HG03135 (cell line): ENCODE measurements around the gene OR3A3.
"Not testable (repeated sequence)": the region's sequence is repeated elsewhere in the genome, so short reads cannot be mapped to it uniquely, and the experiment has no call there.

Experiments
- ATAC-seq: cut with Tn5 transposase; IDR thresholded peaks from one replicate; pipeline ENCODE4 v1.9.1; 2021; ENCODE audit warnings: mild to moderate bottlenecking, moderate library complexity; ENCODE audit not compliant: unreplicated experiment

OR3A3 gene

DNA sequence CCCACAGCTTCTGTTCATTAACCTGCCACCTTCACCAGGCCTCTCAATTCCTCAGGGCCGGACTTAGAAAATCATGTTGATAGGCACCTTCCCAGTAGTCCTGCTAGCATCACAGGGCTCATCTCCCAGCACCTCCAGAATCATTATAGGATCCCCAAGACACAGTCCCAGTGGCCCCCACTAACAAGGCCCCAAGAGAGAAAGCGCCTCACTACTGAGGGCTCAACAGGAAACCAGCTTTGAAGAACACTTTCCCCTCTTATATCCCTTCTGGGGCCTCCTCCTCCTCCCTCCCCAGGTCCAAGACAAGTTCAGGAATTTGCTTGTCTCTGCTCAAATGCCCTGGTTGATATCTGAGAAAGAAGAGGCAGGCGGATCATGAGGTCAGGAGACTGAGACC, at the start of gene OR3A3:
TSS of gene OR3A3 (plus strand) at position 301 of the 400 bp plus-strand sequence.
- ATAC-seq: no peak

- ATAC-seq: not testable (repeated sequence)
Observed at GRCh38 chr17:3371167-3371566, 40.0 kb upstream of the OR3A3 start.

DNA sequence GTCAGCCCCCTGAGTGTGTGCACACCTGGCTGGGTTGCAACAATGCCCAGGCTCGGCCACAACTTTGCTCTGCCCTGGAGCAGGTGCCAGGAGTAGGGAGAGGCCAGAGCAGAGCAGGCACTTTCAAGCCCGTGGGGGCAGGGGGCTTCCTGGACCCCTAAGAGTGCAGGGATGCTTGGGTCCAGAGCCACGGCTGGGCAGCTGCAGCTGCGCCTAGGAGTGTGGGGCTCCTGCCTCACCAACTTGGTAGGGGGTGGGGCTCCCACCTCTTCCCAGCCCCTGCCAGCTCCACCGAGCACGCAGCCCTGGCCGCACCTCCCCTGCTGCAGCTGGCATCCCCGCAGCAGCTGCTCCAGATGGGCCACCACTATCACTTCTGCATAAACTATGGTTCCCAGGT, 32.8 kb upstream of the OR3A3 start:
- ATAC-seq: no peak

DNA sequence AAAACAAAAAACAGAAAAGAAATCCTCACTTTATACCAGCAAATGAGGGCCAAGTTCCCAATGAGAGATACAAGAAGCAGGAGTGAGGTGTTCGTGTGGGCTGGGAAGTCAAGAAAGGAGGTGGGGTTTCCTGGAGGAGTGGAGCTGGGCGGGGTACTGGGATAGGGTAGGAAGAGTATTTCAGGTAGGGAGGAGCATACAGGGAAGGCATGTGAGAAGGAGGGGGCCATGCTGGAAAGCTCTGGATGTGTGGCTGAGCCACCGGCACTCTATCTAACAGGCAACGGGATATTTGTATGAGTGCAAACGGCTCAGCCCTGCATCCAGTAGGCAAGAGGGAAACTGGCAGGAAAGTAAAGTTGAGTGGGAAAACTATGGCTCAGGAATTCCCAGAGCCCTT, 29.2 kb upstream of the OR3A3 start:
- no peak for ATAC-seq

DNA sequence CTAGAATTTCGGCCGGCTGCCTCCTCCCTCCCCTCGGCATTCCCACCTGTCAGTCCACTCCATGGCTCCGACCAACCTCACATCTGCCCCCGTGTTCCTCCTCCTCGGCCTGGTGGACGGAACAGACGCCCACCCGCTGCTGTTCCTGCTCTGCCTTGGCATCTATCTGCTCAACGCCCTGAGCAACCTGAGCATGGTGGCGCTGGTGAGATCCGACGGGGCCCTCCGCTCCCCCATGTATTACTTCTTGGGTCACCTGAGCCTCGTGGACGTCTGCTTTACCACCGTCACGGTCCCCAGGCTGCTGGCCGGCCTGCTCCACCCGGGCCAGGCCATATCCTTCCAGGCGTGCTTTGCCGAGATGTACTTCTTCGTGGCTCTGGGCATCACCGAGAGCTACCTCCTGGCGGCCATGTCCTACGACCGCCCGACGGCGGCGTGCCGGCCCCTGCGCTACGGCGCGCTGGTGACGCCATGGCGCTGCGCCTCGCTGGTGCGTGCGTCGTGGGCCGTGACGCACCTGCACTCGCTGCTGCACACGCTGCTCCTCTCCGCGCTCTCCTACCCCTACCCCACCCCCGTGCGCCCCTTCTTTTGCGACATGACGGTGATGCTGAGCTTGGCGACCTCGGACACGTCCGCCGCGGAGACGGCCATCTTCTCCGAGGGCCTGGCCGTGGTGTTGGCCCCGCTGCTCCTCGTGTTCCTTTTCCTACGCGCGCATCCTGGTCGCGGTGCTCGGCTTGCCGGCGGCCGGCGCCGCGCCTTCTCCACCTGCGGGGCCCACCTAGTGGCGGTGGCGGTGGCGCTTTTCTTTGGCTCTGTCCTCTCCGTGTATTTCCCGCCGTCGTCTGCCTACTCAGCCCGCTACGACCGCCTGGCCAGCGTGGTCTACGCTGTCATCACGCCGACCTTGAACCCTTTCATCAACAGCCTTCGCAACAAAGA, 25.0 kb upstream of the OR3A3 start, which contains the start of gene OR3A2:
TSS of gene OR3A2 (minus strand) at position 440 of the 948 bp plus-strand sequence.
- no peak for ATAC-seq

- no peak for ATAC-seq
Observed at GRCh38 chr17:3389791-3390190, 21.4 kb upstream of the OR3A3 start.

DNA sequence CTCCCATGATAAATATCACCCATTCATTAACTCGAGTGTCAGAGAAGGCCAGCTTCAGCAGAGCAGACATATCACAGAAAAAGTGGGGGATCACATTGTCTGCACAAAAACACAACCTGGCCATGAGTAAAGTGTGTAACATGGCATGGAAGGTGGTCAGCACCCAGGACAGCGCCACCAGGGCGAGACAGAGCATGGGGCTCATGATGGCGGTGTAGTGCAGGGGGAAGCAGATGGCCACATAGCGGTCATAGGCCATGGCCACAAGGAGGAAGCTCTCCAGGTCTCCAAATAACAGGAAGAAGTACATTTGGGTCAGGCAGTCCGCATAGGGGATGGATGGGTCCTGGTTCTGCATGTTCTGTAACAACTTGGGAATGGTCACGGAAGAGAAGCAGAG, 13.4 kb upstream of the OR3A3 start:
- not testable (repeated sequence) for ATAC-seq

- no peak for ATAC-seq
Observed at GRCh38 chr17:3398310-3398709, 12.9 kb upstream of the OR3A3 start, which contains the start of gene OR1E1. Gene OR1E1, minus strand, starts transcription at chr17:3398410. Its CDS starts 0 bp downstream, at chr17:3398410.

DNA sequence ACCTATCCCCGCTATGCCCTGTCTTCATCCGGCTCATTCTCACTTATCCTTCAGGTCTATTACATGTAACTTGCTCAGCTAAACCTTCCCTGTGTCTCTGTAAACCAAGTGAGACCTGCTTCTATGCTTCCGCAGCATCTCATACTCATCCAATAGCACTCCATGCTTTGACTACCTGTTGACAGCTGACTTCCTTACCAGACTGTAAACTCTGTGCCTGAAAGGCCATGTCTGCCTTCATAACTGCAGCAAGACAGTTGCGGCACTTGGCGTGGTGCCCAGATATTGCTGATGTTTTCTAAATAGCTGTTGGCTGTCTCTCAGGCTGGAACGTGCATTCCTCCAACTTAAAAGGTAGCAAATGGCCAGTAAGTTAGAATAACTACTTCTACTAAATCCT, 11.1 kb upstream of the OR3A3 start:
- no peak for ATAC-seq

- no peak for ATAC-seq
Observed at GRCh38 chr17:3401786-3402185, 9.4 kb upstream of the OR3A3 start.

- not testable (repeated sequence) for ATAC-seq
Observed at GRCh38 chr17:3403856-3404255, 7.3 kb upstream of the OR3A3 start.

DNA sequence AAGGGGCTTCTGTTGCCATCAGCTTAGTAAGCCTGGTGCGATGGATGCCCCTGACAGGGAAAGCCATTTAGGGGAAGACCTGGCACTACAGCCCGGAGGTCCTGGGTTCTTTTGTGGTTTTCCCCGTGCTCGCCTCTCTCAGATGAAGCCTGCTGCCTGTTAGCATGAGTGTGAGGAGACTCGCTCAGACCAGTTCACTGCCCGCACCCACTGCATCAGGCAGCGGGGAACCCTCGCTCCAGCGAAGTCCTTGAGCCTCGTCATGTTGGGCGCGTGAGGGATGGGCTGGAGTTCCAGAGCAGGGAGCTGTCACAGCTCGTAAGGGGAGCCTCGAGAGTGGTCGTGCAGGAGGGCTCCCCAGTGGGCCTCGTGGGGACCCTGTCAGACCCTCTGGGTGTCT, 1.0 kb downstream of the OR3A3 start:
- not testable (repeated sequence) for ATAC-seq

DNA sequence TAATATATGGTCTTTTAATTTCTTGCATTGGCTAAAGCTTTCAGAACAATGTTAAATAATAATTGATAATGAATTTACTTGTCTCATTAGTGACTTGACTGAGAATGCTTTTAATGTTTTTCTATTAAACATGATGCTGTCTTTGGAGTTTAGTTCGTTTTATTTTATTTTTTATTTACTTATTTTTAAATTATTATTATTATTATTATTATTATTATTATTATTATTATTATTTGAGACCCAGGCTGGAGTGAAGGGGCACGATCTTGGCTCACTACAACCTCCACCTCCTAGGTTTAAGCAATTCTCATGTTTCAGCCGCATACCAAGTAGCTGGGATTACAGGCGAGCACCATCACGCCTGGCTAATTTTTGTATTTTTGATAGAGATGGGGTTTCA, 4.4 kb downstream of the OR3A3 start:
- no peak for ATAC-seq

DNA sequence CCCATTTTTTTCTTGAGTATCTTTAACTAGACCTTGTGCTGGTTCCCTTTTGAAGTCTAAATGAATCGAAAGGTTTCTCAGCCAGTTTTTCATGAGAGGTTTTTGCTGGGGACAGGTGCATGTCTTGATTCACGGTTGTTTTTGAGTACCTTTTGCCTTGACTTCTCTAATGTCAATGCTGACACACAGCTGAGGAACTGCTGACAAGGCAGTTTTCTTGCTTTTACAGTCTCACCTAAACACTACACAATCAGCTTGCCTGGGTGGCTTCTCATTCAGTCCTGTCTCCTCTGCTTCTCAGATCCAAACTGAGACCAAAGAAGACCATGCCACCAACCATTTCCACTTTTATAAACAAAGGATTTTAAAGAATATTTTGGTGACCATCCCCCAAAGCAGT, 7.1 kb downstream of the OR3A3 start:
- ATAC-seq: no peak

DNA sequence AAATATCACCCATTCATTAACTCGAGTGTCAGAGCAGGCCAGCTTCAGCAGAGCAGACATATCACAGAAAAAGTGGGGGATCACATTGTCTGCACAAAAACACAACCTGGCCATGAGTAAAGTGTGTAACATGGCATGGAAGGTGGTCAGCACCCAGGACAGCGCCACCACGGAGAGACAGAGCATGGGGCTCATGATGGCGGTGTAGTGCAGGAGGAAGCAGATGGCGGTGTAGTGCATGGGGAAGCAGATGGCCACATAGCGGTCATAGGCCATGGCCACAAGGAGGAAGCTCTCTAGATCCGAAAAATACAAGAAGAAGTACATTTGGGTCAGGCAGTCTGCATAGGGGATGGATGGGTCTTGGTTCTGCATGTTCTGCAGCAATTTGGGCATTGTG, 22.0 kb downstream of the OR3A3 start:
- ATAC-seq: not testable (repeated sequence)

DNA sequence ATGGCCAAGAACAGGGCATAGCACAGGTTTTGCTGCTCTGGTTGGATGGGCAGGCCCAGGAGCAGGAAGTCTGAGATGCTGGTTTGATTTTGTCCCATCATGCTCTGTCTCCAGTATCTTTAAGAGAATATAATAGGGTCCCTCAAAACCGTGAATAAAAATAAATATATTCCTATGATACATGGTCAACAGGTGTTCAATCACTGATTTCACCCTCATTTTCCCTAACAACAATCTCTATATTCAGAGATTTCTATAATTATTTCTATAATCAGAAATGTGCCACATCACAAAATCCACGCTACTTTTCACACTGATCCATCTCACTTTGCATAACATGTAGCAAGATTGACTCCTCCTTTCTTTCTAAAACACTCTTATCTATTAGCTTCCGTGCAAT, 22.6 kb downstream of the OR3A3 start, which contains the start of gene OR1E2:
TSS of gene OR1E2 (minus strand) at position 101 of the 400 bp plus-strand sequence. CDS start at position 101, 0 bp downstream.
- ATAC-seq: no peak

- ATAC-seq: no peak
Observed at GRCh38 chr17:3438368-3438767, 27.2 kb downstream of the OR3A3 start.

DNA sequence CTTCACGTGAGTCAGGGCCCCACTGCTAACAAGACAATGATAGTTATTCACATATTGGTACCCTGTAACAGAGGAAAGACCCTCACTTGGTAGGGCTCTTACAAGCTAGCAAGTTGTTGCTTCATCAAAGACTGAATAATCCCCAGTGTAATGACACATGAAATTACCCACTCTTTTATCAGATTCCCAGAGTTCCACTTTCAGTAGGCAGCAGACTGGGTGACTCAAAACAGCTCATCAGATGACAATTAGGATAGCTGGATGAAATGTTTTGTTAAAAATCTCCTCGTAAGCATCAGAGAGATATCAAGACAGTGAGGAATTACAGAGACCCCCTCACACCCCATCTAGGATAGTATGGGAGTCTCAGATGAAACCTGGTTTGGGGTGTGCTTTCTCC, 29.3 kb downstream of the OR3A3 start:
- ATAC-seq: no peak

DNA sequence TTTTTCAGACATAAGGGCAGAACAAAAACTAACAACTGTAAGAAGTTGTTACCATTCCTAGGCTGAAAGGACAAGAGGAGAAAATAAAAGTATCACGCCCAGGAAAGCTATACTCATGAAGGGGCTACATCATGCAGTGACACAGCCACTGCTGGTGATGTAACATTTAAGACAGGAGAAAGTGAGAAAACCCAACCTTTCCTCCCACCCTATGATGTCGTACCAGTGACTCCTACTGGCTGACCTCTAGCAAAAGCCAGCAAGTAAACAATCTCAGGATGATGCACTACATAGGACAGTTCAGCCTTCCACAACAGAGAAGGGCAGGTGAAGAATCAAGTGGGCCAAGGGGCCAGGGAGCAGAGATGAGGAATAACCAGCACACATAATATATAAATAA, 36.5 kb downstream of the OR3A3 start:
- no peak for ATAC-seq

- no peak for ATAC-seq
Observed at GRCh38 chr17:3448059-3448665, 37.0 kb downstream of the OR3A3 start.

GRCh38 chr17:3466355-3466754, 55.2 kb downstream of the OR3A3 start:
- not testable (repeated sequence) for ATAC-seq

- ATAC-seq: no peak
Observed at GRCh38 chr17:3469529-3469928, 58.4 kb downstream of the OR3A3 start.
